ENCODE results near the gene GPR87. TPM values are rescaled to one million over a fixed set of nuclear protein-coding genes. Genes with fewer than 3 reads are reported as not detected.
A peak's percentile ranks its signal among the peaks of the same experiment; 100 is the strongest.

The GPR87 gene
- total RNA-seq, 2 donors from 2014 or later, result not detected

- DNase-seq, result no peak
- Histone ChIP-seq H3K27me3 (ENCODE audit: control insufficient read depth, insufficient read depth, low read length, poor library complexity, severe bottlenecking) (no peaks in the 10 kb centered on the region), H3K9ac (ENCODE audit: extremely low read depth, low read length, poor library complexity, severe bottlenecking) (no peak overlapping the region), H3K4me1 (ENCODE audit: control insufficient read depth, insufficient read depth, low read length) (no peaks in the 10 kb centered on the region), H3K27ac (ENCODE audit: low read depth, low read length) (no peak overlapping the region), H3K36me3 (ENCODE audit: control insufficient read depth, insufficient read depth, low read length) (no peaks in the 10 kb centered on the region), H3K9me3 (ENCODE audit: control insufficient read depth, low read length) (no peaks in the 10 kb centered on the region), H3K4me3 (ENCODE audit: low read length) (no peak overlapping the region)
- 89 to 91% methylated on average over 6 of the region's 6 CpGs for WGBS, 2 experiments (ENCODE audit: insufficient coverage in 1 of 2, insufficient read length in 1 of 2)
- Mint-ChIP-seq H3K4me1 (peaks cover 9% of the 10 kb centered on the region), H3K27me3 (ENCODE audit: insufficient read depth) (no peaks in the 10 kb centered on the region), H3K4me3 (no peak overlapping the region), H3K27ac (no peak overlapping the region), H3K9me3 (no peaks in the 10 kb centered on the region), H3K36me3 (ENCODE audit: low read depth) (no peaks in the 10 kb centered on the region)
- TF ChIP-seq CTCF (conservative IDR thresholded peaks at IDR 0.05), result no peak
Observed at GRCh38 chr3:151293127-151293526, 23.5 kb downstream of the GPR87 start.

GRCh38 chr3:151290673-151291072 lies 25.9 kb downstream of the GPR87 start:
- Histone ChIP-seq H3K27ac (ENCODE audit: low read depth, low read length) (no peak overlapping the region), H3K9ac (ENCODE audit: extremely low read depth, low read length, poor library complexity, severe bottlenecking) (no peak overlapping the region), H3K9me3 (ENCODE audit: control insufficient read depth, low read length) (no peaks in the 10 kb centered on the region), H3K4me3 (ENCODE audit: low read length) (no peak overlapping the region), H3K27me3 (ENCODE audit: control insufficient read depth, insufficient read depth, low read length, poor library complexity, severe bottlenecking) (no peaks in the 10 kb centered on the region), H3K4me1 (ENCODE audit: control insufficient read depth, insufficient read depth, low read length) (no peaks in the 10 kb centered on the region), H3K36me3 (ENCODE audit: control insufficient read depth, insufficient read depth, low read length) (no peaks in the 10 kb centered on the region)
- H3K27me3 Mint-ChIP-seq (ENCODE audit: insufficient read depth), result peaks cover 8% of the 10 kb centered on the region
- no peak for DNase-seq
- no peak overlapping the region for H3K27ac Mint-ChIP-seq
- H3K36me3 Mint-ChIP-seq (ENCODE audit: low read depth), result no peaks in the 10 kb centered on the region
- 75 to 86% methylated on average over 2 to 3 of the region's 3 CpGs for WGBS, 2 experiments (ENCODE audit: insufficient coverage in 1 of 2, insufficient read length in 1 of 2)
- no peaks in the 10 kb centered on the region for H3K9me3 Mint-ChIP-seq
- TF ChIP-seq CTCF (conservative IDR thresholded peaks at IDR 0.05), result peak; percentile 72
- peaks cover 17% of the 10 kb centered on the region for H3K4me1 Mint-ChIP-seq
- H3K4me3 Mint-ChIP-seq, result no peak overlapping the region

GRCh38 chr3:151289445-151289844 lies 27.2 kb downstream of the GPR87 start:
- H3K4me1 Mint-ChIP-seq, result peaks cover 8% of the 10 kb centered on the region
- Histone ChIP-seq H3K4me3 (ENCODE audit: low read length) (no peak overlapping the region), H3K9me3 (ENCODE audit: control insufficient read depth, low read length) (no peaks in the 10 kb centered on the region), H3K27me3 (ENCODE audit: control insufficient read depth, insufficient read depth, low read length, poor library complexity, severe bottlenecking) (no peaks in the 10 kb centered on the region), H3K27ac (ENCODE audit: low read depth, low read length) (no peak overlapping the region), H3K9ac (ENCODE audit: extremely low read depth, low read length, poor library complexity, severe bottlenecking) (no peak overlapping the region), H3K36me3 (ENCODE audit: control insufficient read depth, insufficient read depth, low read length) (no peaks in the 10 kb centered on the region), H3K4me1 (ENCODE audit: control insufficient read depth, insufficient read depth, low read length) (no peaks in the 10 kb centered on the region)
- WGBS, 2 experiments (ENCODE audit: insufficient coverage in 1 of 2, insufficient read length in 1 of 2), result 51% methylated on average over 3 of the region's 3 CpGs; no CpG with 5 or more reads in 1 of the 2 experiments
- H3K9me3 Mint-ChIP-seq, result no peaks in the 10 kb centered on the region
- peaks cover 8% of the 10 kb centered on the region for H3K27me3 Mint-ChIP-seq (ENCODE audit: insufficient read depth)
- no peak for DNase-seq
- no peak overlapping the region for H3K27ac Mint-ChIP-seq
- no peak for TF ChIP-seq CTCF (conservative IDR thresholded peaks at IDR 0.05)
- no peaks in the 10 kb centered on the region for H3K36me3 Mint-ChIP-seq (ENCODE audit: low read depth)
- no peak overlapping the region for H3K4me3 Mint-ChIP-seq

All from endodermal cell (in vitro differentiated cells).